Skeletal muscle cell (primary cell): ENCODE data around the gene DOK6.
"Not testable (repeated sequence)": the region's sequence is repeated elsewhere in the genome, so short reads cannot be mapped to it uniquely, and the experiment has no call there.

ENCODE experiments used
- DNase-seq: peaks from one replicate; pipeline ENCODE4 v3.0.0-alpha.2; 2010; ENCODE audit warnings: low read depth
- H3K4me3 ChIP-seq: 2 replicates; pipeline ENCODE4 v1.5.1; 2011; ENCODE audit warnings: low read depth, mild to moderate bottlenecking, control low read depth, low read length, moderate library complexity

The DOK6 gene

DNA sequence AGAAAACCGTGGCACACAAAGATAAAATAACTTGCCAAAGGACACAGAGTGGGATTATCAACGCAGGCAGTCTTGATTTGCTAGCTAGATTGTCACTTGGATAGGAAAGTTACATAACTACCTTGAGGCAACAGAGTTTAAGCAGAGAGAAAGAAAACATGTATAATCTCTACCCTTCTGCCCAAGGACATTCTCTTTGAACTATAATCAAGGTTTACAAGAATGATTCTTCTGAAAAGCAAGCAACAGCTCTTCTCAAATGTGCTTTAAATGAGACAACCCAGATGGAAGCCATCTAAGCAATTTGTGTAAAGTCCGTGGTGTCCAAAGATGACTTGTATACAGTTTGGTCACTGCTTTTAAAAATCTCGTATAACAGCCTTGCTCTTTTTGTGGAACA is 369.6 kb downstream of the DOK6 start:
- no peak overlapping the region for H3K4me3 ChIP-seq
- DNase-seq, result no peak

DNA sequence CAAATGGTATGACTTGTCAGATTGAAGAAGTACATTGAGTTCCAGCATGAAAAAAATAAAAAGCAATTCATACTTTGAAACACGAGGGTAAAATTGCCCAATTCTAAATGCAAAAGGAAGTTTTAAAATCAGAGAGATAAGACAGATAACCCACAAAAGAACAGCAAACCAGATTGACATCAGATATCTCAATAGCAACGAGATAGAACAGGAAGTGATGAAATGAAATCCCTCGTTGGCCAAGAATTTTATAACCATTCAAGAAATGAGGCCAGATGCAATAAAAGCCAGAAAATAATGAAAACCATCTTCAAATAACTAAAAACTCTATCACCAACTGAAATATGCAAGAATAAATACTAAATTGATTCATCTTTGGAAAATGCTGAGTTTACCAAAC is 374.1 kb downstream of the DOK6 start:
- no peak overlapping the region for H3K4me3 ChIP-seq
- no peak for DNase-seq

DNA sequence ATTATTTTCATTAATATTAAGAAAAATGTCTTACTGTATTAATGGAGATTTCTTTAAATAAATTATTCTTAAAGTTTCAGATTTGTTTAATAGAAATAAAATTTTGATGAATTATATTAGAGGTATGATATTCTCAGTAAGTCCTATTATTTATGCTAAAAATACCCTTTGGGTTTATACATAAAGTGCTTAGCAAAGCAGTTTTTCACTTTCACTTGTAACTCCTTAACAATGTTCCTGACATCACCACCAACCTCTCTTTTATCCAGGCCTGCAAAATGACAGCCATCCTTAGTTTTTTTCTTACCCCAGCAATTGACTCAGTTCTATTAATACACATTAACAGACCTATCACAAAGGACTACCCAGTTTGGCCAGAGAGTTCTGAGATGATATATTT is 376.6 kb downstream of the DOK6 start:
- no peak for DNase-seq
- H3K4me3 ChIP-seq, result no peak overlapping the region

DNA sequence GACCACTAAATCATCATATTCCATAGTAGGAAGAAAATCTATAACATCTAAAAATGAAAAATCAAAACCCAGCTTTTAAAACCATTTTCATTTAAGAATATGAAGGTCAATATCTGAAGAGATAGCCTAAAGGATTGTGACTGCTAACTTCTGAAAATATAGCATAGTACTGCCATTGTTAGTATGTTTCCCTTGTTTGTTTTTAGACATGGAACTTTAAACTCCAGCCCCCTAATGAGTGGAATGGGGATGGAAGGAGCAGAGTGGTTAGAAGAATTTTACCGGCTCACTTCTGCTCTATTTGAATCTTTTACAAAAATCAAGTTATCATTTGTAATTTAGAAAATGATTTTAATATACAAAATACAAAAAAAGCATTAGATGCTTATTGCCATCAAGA is 378.0 kb downstream of the DOK6 start:
- DNase-seq, result no peak

DNA sequence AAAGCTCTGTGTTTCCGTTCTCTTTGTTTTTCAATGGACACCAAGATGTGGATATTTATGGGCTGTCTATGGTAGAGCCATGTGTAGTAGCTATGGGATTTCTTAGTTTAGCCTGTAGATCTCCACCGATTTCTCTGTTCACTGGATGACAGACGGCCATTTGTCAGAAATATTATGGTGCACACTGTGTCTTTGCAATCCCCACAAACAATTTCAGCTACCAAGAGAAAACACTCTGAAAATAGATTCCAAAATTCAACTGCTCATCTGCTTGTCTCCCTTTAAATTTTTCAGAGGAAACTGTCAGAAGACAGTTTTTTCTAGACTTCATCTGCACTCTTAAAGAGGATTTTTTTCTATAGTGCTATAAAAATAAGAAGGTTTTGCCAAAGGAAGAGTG is 380.2 kb downstream of the DOK6 start:
- no peak for DNase-seq
- H3K4me3 ChIP-seq, result no peak overlapping the region

More for the DNA sequence above, 378.0 kb downstream of the DOK6 start:
- H3K4me3 ChIP-seq, result no peak overlapping the region

DNA sequence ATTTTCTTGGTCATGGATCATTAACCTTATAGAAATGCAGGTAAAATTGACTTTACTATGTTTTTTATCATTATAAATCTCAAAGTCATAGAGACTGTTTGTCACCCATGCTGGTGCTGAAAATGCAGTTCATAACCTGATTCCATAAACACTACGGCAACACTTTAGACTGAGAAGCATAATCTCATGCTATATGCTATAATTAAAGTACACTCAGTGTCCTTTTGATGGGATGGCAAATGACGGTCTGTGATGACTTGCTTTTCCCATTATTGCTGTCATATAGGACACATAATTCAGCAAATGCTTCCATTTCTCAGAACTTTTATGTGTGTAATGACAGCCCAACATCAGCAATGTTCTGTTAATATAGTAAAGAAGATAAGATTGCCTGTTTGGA is 384.1 kb downstream of the DOK6 start:
- no peak for DNase-seq
- H3K4me3 ChIP-seq, result no peak overlapping the region

DNA sequence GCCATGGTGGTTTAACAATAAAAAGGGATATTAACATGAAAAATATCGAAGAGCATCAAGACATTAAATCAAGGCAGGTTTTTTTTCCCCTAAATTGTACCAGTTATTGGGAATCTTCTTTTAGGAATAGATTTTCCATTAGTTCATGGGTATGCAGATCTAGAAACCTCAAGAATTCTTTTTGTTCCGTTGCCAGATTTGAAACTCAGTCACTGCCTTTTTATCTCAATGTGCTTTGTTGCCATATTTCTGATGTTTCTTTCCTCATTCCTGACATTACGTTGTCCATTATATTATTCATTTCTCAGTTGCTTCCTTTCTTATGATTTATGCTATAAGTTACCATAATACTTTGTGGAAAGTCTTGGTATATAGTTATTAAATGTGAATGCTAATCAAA is 384.8 kb downstream of the DOK6 start:
- no peak overlapping the region for H3K4me3 ChIP-seq
- DNase-seq, result no peak

DNA sequence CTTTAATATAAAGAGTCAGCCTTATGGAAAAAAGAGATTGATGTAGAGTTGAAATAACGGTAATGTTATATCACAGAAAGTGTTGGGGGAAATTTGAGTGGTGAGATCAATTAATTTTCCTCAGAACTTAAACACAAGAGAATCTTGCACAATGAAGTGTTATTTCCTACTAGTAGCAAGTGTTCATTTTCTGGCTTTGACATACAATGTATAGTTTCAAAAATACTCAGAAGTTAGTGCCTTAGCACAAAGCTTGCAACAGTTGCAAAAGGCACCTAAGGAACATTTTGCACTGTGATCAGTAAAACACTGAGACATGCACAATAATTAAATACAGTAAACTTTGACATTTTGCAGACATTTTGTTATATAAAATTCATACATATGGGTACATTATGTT is 385.7 kb downstream of the DOK6 start:
- DNase-seq, result no peak
- no peak overlapping the region for H3K4me3 ChIP-seq

DNA sequence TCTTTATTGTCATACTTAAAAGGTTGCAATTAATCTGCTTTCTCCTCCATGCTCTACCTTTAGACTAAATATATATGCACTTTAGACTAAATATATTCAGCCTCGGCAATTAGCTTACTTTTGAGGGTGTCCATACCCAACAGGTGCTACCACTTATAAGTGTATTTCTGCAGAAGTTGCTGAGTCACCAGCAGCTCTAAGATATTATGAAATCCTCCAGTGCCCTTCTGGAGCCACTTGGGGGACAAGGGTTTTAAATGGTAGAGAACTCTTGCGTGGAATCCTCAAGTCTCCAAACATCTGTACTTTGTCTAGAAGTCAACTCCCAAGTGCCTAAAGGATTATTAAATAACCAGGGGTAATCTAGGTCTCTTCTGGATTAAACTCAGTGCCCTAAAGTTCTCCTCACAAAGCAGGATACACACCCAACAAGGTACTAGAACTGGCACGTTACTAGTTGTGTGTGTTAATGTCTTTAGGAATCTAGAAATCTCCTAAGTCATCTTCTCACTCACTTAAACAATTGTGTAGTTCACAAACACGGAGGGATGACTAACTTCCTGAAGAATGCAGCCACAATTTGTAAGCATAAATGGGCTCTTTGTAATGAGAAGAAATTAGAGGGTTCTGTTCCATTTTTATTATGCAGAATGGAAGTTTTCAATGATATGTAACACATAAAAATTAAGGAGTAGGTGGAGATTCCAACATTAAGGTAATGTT is 387.3 kb downstream of the DOK6 start:
- peak; percentile 13 for DNase-seq
- H3K4me3 ChIP-seq, result no peak overlapping the region

DNA sequence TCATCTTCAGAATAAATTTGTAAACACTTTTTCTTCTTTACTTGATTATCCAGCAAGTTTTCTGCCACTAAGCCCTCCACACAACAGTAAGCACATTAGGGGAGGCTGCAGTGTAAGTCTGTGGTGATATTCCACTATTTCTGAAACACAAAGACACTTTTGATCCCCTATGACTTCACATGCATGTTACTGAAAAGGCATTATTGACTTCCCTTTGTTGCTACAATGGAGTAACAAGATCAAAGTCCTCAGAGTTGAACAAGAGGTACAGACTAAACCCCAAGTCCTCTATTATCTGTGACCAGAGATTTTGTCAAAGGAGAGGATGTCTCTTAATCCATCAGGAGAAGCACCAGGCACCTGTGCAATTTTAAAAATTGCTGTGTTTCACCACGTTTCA is 389.1 kb downstream of the DOK6 start:
- H3K4me3 ChIP-seq, result no peak overlapping the region
- DNase-seq, result no peak

DNA sequence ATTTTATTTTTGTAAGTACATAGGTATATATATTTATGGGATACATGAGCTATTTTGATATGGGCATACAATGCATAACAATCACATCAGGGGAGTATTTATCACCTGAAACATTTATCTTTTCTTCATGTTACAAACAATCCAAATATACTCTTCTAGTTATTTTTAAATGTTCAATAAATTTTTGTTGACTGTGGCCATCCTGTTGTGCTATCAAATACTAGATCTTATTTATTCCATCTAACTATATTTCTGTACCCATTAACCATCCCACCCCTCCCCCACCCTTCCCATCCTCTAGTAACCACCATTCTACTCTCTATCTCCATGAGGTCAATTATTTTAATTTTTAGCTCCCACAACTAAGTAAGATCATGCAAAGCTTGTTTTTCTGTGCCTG is 390.0 kb downstream of the DOK6 start:
- no peak overlapping the region for H3K4me3 ChIP-seq
- no peak for DNase-seq

DNA sequence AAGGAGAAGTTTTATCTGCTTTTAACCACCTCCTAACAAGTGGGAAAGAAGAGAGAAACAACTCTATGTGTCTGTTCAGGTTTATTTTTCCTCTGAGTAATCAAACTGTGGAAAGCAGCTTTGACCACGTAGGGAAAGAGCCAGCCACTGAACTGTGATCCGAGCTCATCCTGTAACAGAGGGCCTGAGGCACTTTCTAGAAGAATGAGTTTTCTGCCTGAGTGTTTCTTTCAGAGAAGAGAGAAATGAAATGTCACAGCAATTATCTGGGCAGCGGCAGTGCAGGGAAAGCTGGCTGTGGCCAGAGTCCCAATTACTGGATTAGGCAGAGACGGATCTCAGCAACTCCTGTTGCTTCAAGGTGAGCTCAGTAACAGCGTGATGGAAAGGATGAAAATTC is 395.1 kb downstream of the DOK6 start:
- no peak overlapping the region for H3K4me3 ChIP-seq
- no peak for DNase-seq

DNA sequence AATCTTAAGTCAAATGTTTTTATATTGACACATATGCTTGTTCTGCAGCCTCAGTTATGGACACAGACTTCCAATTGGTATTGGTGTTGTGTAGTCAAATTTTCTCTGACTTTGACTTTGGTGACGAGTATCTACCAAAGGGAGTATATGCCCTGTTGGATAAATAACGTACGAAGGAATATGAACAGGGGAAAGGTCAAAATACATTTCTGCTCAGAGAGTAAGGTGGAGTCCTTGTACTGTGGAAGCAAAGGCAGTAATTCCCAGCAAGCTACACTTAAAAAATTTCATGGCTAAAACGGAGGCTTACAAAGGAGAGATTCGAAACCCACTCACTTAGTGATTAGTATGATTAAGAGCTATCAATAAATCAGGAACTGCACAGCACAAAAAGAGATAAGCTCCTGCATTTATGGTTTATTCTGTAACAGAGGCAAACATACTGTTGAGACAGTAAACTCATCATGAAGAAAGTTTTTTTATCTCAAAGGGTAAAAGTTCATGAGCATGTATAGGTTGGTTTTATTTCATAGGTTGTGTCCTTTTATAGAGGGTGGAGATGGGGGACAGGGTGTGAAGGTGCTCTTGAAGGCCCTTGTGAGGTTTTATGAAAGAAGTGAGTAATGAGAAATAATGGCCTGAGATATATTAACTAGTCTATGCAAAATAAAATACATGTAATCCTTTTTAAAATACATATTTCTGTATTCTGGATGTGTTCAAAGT is 404.3 kb downstream of the DOK6 start:
- H3K4me3 ChIP-seq, result no peak overlapping the region

DNA sequence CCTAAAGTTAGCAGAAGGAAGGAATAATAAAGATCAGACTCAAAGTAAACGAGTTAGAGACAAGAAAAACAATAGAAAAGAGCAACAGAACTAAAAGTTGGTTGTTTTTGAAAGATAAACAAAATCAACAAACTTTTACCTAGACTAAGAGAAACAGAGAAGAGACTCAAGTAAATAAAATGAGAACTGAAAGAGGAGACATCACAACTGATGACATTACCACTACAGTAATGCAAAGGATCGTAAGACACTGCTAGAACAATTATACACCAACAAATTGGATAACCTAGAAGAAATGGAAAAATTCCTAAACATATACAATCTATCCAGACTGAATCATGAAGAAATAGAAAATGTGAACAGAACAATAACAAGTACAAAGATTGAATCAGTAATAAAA is 407.7 kb downstream of the DOK6 start:
- no peak overlapping the region for H3K4me3 ChIP-seq
- no peak for DNase-seq

More for the DNA sequence above, 404.3 kb downstream of the DOK6 start:
- DNase-seq, result no peak

DNA sequence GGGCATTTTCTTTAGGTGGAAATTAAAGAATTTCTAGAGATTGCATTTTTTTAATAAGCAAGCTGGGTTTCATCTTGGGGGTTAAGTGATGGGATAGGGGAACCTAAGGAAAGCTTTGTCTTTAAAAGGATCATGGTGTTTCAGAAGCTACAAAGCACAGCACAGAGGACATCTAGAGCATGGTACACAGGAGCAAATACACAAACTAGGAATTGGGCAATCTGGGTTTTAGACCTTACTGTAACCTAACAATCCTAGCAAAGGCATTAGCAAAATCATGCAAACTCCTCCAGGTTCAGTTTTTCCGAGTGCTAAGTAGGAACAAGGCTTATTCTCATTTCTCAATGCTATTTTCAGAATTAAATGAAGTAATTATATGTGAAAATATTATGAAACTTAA is 412.9 kb downstream of the DOK6 start:
- no peak for DNase-seq
- no peak overlapping the region for H3K4me3 ChIP-seq

DNA sequence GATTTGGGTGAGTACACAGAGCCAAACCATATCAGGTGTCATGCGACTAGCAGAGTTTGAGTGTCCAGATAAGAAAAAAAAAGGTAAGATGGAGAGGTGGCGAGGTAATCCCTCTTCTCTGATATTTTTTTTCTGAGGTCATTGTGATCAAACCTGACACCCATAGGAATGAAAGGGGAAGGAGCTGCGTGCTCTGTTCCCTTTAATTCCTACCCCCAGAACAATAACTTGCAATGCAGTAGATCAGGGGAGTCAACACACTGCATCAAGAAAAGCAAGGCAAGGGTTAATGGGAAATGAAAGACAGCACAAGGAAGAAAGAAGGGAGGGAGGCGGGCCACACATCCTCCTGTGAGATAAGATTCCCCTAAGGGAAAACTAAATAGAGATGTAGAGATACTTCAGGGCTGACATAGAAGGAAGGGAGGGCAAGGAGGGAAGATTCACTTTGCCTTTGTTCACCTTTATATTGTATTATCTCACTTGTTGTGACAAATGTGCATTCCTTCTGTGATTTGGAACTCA is 414.2 kb downstream of the DOK6 start:
- DNase-seq, result no peak
- no peak overlapping the region for H3K4me3 ChIP-seq

DNA sequence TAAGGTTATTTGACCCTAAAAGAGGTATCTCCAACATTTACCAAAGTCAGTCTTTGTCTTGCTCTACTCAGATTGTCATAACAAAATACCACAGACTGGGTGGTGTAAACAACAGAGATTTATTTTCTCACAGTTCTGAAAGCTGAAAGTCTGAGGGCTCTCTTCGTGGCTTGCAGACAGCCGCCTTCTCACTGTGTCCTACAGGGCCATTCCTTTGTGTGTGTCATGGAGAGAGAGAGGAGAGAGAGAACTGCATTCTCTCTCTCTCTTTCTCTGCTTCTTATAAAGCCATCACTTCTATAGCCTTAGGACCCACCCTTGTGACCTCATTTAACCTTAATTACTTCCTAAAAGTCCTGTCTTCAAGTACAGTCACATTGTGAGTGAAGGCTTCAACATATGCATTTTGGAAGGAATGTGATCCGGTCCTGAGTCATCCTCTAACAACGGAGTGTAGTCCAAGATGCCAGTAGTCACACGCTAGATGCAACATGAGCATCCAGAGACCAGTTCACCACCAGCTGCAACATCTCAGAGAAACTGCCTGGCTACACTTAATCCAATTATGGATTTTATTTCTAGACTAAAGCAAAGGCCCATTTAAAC is 416.8 kb downstream of the DOK6 start:
- no peak overlapping the region for H3K4me3 ChIP-seq
- peak; percentile 33 for DNase-seq

DNA sequence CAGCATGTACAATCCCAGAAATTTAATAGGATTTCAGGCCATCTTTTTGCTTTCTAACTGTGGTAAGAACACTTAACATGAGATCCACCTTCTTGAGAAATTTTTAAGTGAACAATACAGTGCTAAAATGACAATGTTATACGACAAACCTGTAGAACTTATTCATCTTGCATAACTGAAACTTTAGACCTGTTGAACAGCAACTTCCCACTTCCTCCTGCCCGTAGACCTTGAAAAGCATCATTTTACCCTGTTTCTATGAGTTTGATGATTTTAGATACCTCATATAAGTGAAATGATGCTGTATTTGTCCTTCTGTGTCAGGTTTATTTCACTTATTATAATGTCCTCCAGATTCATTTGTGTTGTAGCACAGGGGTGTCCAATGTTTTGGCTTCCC is 418.8 kb downstream of the DOK6 start:
- DNase-seq, result no peak
- H3K4me3 ChIP-seq, result no peak overlapping the region

DNA sequence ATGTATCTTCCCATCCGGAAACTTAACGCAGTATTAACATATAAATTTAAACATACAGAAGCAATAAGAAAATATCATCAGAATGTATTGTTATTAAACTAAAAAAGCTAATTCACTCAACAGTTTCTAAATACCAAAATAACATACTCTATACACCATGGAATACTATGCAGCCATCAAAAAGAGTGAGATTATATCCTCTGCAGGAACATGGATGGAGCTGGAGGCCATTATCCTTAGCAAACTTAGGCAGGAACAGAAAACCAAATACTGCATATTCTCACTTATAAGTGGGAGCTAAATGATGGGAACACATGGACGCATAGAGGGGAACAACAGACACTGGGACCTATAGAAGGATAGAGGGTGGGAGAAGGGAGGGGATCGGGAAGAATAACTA is 419.9 kb downstream of the DOK6 start:
- no peak for DNase-seq
- no peak overlapping the region for H3K4me3 ChIP-seq

DNA sequence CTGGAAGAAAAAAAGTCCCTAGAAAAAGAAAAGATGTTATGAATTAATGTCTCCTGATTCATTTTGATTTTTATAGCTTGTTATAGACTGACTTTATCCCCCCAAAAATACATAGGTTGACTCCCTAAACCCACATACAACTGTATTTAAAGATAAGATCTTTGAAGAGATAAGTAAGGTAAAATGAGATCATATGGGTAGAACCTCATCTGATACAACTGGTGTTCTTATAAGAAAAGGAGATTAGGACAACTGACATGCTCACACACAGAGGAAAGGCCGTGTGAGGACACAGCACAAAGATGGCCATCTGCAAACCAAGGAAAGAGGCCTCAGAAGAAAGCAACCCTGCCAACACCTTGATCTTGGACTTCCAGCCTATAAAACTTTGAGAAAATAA is 429.5 kb downstream of the DOK6 start:
- no peak for DNase-seq
- no peak overlapping the region for H3K4me3 ChIP-seq

DNA sequence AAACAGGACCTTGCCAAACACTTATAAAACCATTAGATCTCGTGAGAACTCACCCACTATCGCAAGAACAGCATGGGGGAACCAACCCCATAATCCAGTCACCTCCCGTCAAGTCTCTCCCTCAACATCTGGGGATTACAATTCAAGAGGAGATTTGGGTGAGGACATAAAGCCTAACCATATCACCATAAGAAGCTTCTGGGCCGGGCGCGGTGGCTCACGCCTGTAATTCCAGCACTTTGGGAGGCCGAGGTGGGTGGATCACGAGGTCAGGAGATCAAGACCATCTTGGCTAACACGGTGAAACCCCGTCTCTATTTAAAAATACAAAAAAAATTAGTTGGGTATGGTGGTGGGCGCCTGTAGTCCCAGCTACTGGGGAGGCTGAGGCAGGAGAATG is 434.3 kb downstream of the DOK6 start:
- not testable (repeated sequence) for DNase-seq, H3K4me3 ChIP-seq
